ENCODE data around the gene CDC20B.
"Not testable (repeated sequence)": the region's sequence is repeated elsewhere in the genome, so short reads cannot be mapped to it uniquely, and the experiment has no call there.

CDC20B gene

GRCh38 chr5:55160493-55161209 is 12.3 kb downstream of the CDC20B start:
- DNase-seq = no peak

- no peak for DNase-seq
These were observed 13.0 kb downstream of the CDC20B start, which contains the start of gene GPX8 for GRCh38 chr5:55159763-55160492. Gene GPX8 (plus strand): TSS chr5:55160171. CDS start chr5:55160193, 22 bp downstream.

- DNase-seq = no peak
These were observed 18.1 kb downstream of the CDC20B start for GRCh38 chr5:55154873-55155272.

- DNase-seq = no peak
These were observed 20.8 kb downstream of the CDC20B start for GRCh38 chr5:55151923-55152842.

GRCh38 chr5:55149308-55149795 is 23.6 kb downstream of the CDC20B start:
- DNase-seq = no peak

- peak; percentile 77 for DNase-seq
These were observed 26.3 kb downstream of the CDC20B start for GRCh38 chr5:55146543-55147151.

GRCh38 chr5:55146080-55146479 is 26.9 kb downstream of the CDC20B start:
- no peak for DNase-seq

- DNase-seq = no peak
These were observed 29.4 kb downstream of the CDC20B start for GRCh38 chr5:55143624-55144023.

GRCh38 chr5:55141945-55142690 is 30.9 kb downstream of the CDC20B start:
- DNase-seq = no peak

- DNase-seq = no peak
These were observed 31.9 kb downstream of the CDC20B start for GRCh38 chr5:55140908-55141665.

- DNase-seq = no peak
These were observed 36.5 kb downstream of the CDC20B start for GRCh38 chr5:55136521-55136920.

- no peak for DNase-seq
These were observed 38.8 kb downstream of the CDC20B start for GRCh38 chr5:55134053-55134722.

GRCh38 chr5:55123365-55123764 is 49.6 kb downstream of the CDC20B start:
- DNase-seq = no peak

- DNase-seq = no peak
These were observed 58.9 kb downstream of the CDC20B start for GRCh38 chr5:55114061-55114460.

- DNase-seq = no peak
These were observed 59.6 kb downstream of the CDC20B start for GRCh38 chr5:55113327-55113726.

GRCh38 chr5:55110217-55110616 is 62.8 kb downstream of the CDC20B start:
- DNase-seq = no peak

- no peak for DNase-seq
These were observed 64.3 kb downstream of the CDC20B start for GRCh38 chr5:55108661-55109060.

GRCh38 chr5:55105976-55106375 is 67.0 kb downstream of the CDC20B start:
- not testable (repeated sequence) for DNase-seq

- no peak for DNase-seq
These were observed 67.9 kb downstream of the CDC20B start for GRCh38 chr5:55104946-55105701.

Data from NCI-H1048 (cell line).